NB4 (cell line): ENCODE results near the gene CNPY3.

Source experiments
- CTCF ChIP-seq: IDR thresholded peaks from one replicate; pipeline ENCODE4 v1.5.1; 2012; ENCODE audit warnings: low read depth, low read length
- MAX ChIP-seq: IDR thresholded peaks from 2 replicates; pipeline ENCODE4 v1.6.1; 2011; ENCODE audit warnings: low read depth, low read length
- MYC ChIP-seq: IDR thresholded peaks from 2 replicates; pipeline ENCODE4 v1.6.1; 2011; ENCODE audit warnings: low read depth, low read length
- POLR2A ChIP-seq: IDR thresholded peaks from 2 replicates; pipeline ENCODE4 v1.6.1; 2011; ENCODE audit warnings: mild to moderate bottlenecking; ENCODE audit not compliant: insufficient read length; ENCODE audit errors: extremely low read depth

GRCh38 chr6:42978487-42978838, 49.2 kb downstream of the CNPY3 start:
- TF ChIP-seq POLR2A (no peak), CTCF (no peak), MAX (no peak), MYC (no peak)
